SH-SY5Y (cell line): Measurements from ENCODE around the gene ALPI.

ENCODE experiments used
- GATA2 ChIP-seq: IDR thresholded peaks from 2 replicates; pipeline ENCODE4 v1.6.1; 2011; ENCODE audit warnings: mild to moderate bottlenecking, low read depth, low read length
- GATA3 ChIP-seq: IDR thresholded peaks from 2 replicates; pipeline ENCODE4 v1.6.1; 2011; ENCODE audit warnings: low read depth, mild to moderate bottlenecking, low read length, moderate library complexity

- TF ChIP-seq GATA3 (no peak), GATA2 (no peak)
Measured at GRCh38 chr2:232435805-232436204, 20.1 kb upstream of the ALPI start.
